Measurements from ENCODE around the gene SYT5. TPM values are rescaled to one million over a fixed set of nuclear protein-coding genes. Genes with fewer than 3 reads are reported as not detected.

The SYT5 gene
- total and polyA plus RNA-seq, 2 experiments from 2014 or later: 0.12 TPM; not detected in 1

DNA sequence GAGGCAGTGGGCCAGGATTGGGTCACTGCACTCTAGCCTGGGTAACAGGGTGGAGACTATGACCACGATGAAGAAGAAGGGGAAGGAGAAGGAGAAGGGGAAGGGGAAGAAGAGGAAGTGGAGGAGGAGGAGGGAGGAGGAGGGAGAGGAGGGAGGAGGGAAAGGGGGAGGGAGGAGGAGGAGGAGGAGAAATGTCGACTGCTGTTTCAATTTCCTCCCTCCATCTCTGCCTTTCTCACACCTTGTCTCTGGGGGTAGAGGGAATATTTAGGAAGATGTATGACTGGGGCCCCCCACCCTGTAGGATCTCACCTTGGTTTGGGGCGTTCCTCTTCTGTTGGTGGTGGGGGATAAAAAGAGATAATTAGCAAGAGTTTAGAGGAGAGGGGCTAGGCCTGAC, 34.9 kb downstream of the SYT5 start:
- TF ChIP-seq, protein P1, sequence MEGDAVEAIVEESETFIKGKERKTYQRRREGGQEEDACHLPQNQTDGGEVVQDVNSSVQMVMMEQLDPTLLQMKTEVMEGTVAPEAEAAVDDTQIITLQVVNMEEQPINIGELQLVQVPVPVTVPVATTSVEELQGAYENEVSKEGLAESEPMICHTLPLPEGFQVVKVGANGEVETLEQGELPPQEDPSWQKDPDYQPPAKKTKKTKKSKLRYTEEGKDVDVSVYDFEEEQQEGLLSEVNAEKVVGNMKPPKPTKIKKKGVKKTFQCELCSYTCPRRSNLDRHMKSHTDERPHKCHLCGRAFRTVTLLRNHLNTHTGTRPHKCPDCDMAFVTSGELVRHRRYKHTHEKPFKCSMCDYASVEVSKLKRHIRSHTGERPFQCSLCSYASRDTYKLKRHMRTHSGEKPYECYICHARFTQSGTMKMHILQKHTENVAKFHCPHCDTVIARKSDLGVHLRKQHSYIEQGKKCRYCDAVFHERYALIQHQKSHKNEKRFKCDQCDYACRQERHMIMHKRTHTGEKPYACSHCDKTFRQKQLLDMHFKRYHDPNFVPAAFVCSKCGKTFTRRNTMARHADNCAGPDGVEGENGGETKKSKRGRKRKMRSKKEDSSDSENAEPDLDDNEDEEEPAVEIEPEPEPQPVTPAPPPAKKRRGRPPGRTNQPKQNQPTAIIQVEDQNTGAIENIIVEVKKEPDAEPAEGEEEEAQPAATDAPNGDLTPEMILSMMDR (IDR thresholded peaks at IDR 0.05; ENCODE audit: low read depth, low read length): no peak
- Histone ChIP-seq H3K9me3 (ENCODE audit: low read depth) (no peaks in the 10 kb centered on the region), H3K36me3 (no peaks in the 10 kb centered on the region), H3K4me3 (no peak overlapping the region), H3K27me3 (peaks cover 9% of the 10 kb centered on the region), H3K4me1 (ENCODE audit: low read depth) (peaks cover 5% of the 10 kb centered on the region), H3K27ac (no peak overlapping the region)
- DNase-seq (ENCODE audit: low read depth in 1 of 2, low spot score in 1 of 2): no peak

DNA sequence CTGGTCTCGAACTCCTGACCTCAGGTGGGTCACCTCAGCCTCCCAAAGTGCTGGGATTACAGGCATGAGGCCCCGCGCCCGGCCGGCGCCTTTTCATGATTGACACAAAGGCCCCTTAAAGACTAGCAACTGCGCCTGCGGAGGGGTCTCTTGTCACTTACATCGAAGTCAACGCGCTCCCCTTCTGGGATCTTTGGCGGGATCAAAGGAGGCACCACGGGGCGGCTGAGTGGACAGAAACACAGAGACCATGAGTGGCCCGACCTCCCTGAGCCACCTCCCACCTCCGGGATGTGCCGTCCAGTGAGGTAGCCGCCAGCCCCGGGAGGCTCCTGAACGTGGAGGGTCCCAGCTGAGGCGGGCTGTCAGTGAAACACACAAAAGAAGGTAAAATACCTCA, 38.4 kb downstream of the SYT5 start:
- DNase-seq (ENCODE audit: low read depth in 1 of 2, low spot score in 1 of 2): no peak
- Histone ChIP-seq H3K9me3 (ENCODE audit: low read depth) (no peaks in the 10 kb centered on the region), H3K27me3 (peaks cover 7% of the 10 kb centered on the region), H3K4me1 (ENCODE audit: low read depth) (no peaks in the 10 kb centered on the region), H3K36me3 (no peaks in the 10 kb centered on the region), H3K27ac (no peak overlapping the region), H3K4me3 (no peak overlapping the region)
- TF ChIP-seq, protein P1 (IDR thresholded peaks at IDR 0.05; ENCODE audit: low read depth, low read length): no peak

- Histone ChIP-seq H3K4me1 (ENCODE audit: low read depth) (no peaks in the 10 kb centered on the region), H3K27me3 (no peaks in the 10 kb centered on the region), H3K36me3 (no peaks in the 10 kb centered on the region), H3K27ac (no peak overlapping the region), H3K9me3 (ENCODE audit: low read depth) (no peaks in the 10 kb centered on the region), H3K4me3 (no peak overlapping the region)
- no peak for DNase-seq (ENCODE audit: low read depth in 1 of 2, low spot score in 1 of 2)
- TF ChIP-seq, protein P1 (IDR thresholded peaks at IDR 0.05; ENCODE audit: low read depth, low read length): no peak
These were observed 42.2 kb downstream of the SYT5 start for GRCh38 chr19:55137915-55138314.

DNA sequence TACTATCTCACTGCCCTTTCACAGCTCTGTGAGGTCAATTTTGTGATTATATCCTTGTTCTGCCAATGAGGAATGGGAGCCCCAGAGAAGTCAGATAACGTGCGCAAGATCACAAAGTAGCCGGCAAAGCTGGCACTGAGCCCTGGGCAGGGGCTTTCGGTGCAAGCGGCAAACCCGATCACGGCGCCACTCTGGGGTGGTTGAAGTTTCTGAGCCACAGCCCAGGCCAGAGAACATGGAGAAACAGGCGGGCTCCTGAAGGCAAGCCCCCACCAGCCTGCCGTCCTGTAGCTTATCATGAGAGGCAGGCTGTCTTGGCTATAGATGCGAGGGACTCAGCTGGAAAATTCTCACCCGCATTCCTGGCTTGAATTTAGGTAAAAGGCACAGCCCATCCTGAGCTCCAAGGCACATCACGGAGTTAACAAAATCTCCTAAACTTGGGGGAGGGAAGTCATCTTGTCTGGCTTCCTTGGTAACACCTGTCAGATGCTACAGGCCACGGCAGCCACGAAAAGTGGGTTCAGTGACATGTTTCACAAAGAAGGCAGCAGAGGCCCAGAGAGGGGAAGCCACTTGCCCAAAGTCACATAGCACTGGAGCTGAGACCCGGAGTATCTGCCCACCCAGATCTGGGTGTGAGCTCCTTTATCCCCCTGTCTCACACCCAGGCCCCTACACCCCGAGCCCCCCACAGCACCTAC, 43.5 kb downstream of the SYT5 start:
- TF ChIP-seq, protein P1 (IDR thresholded peaks at IDR 0.05; ENCODE audit: low read depth, low read length): no peak
- Histone ChIP-seq H3K9me3 (ENCODE audit: low read depth) (no peaks in the 10 kb centered on the region), H3K36me3 (no peaks in the 10 kb centered on the region), H3K4me3 (no peak overlapping the region), H3K4me1 (ENCODE audit: low read depth) (no peaks in the 10 kb centered on the region), H3K27ac (no peak overlapping the region), H3K27me3 (no peaks in the 10 kb centered on the region)
- no peak for DNase-seq (ENCODE audit: low read depth in 1 of 2, low spot score in 1 of 2)

GRCh38 chr19:55134736-55135135, 45.4 kb downstream of the SYT5 start:
- no peaks in the 10 kb centered on the region for H3K27me3 ChIP-seq
- H3K27ac ChIP-seq: no peak overlapping the region
- TF ChIP-seq, protein P1 (IDR thresholded peaks at IDR 0.05; ENCODE audit: low read depth, low read length): no peak
- no peaks in the 10 kb centered on the region for H3K36me3 ChIP-seq
- no peak for DNase-seq (ENCODE audit: low read depth in 1 of 2, low spot score in 1 of 2)
- no peaks in the 10 kb centered on the region for H3K9me3 ChIP-seq (ENCODE audit: low read depth)
- H3K4me3 ChIP-seq: no peak overlapping the region
- H3K4me1 ChIP-seq (ENCODE audit: low read depth): no peaks in the 10 kb centered on the region

Measured in cardiac muscle cell (in vitro differentiated cells and primary cell).